Measurements from ENCODE around the gene CTTNBP2NL. TPM values are rescaled to one million over a fixed set of nuclear protein-coding genes. Genes with fewer than 3 reads are reported as not detected.
"Not testable (repeated sequence)": the region's sequence is repeated elsewhere in the genome, so short reads cannot be mapped to it uniquely, and the experiment has no call there.

Gene CTTNBP2NL
- total RNA-seq, 1 donor from 2014 or later = 83.8 TPM

DNA sequence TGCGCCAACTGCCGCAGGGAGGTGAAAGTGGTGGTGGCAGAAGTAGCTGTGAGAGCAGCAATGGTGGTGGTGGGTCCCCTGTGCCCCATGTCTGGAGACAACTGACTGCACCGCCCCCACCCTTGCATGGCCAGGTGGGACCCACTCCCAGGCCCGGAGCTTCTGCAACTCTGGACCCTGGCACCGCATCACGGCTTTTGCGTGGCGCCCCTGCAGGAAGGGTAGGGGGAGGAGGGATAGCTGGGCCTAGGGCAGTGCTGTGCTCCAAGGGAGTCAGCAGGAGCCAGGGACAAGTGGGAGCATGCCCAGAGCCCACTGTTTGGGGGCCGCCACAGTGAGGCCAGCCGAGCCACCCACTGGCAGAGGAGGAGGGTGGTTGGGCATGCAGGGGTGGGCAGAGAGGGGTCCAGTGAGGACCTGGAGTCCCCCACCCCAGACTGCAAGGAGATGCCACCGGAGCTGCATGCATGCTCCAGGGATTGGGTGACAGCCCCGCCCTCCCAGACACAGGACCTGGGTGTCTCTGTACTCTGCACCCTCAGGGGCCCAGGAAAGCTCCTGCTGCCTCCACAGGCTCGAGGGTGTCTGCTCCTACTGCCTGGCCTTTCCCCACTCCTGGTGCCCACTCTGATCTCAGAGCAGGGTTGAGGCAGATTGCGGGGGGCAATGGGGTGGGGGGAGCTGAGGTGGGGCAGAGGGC lies 9.8 kb upstream of the CTTNBP2NL start:
- DNase-seq (ENCODE audit: low read depth) = no peak

- no peak for DNase-seq (ENCODE audit: low read depth)
Observed at GRCh38 chr1:112386731-112387346, 9.2 kb upstream of the CTTNBP2NL start.

DNA sequence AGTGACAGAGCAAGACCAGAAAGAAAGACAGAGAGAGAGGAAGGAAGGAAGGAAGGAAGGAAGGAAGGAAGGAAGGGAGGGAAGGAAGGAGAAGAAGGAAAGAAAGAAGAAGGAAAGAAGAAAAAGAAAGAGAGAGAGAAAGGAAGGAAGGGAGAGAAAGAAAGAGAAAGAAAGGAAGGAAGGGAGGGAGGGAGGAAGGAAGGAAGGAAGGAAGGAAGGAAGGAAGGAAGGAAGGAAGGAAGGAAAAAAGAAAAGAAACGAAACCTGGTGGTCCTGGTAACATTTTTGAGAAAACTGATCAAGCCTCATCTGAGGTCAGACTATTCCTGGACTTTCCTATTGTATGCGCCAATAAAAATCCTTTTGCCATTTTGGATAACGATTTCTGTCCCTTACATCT lies 8.2 kb upstream of the CTTNBP2NL start:
- no peak for DNase-seq (ENCODE audit: low read depth)

GRCh38 chr1:112388436-112388835 lies 7.6 kb upstream of the CTTNBP2NL start:
- DNase-seq (ENCODE audit: low read depth) = peak; percentile 23

- DNase-seq (ENCODE audit: low read depth) = no peak
Observed at GRCh38 chr1:112389689-112390088, 6.3 kb upstream of the CTTNBP2NL start.

DNA sequence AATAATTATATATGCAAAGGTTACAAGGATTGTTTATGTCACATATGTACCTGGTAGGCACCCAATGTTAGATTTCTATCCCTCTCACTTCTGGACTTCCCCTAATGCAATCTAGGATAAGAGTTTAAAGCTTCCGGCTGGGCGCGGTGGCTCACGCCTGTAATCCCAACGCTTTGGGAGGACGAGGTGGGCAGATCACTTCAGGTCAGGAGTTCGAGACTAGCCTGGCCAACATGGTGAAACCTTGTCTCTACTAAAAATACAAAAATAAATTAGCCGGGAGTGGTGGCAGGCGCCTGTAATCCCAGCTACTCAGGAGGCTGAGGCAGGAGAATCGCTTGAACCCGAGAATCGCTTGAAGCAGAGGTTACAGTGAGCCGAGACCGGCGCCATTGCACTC lies 5.7 kb upstream of the CTTNBP2NL start:
- not testable (repeated sequence) for DNase-seq (ENCODE audit: low read depth)

GRCh38 chr1:112390775-112391602 lies 5.0 kb upstream of the CTTNBP2NL start:
- DNase-seq (ENCODE audit: low read depth) = peak; percentile 81

GRCh38 chr1:112391603-112391940 lies 4.4 kb upstream of the CTTNBP2NL start:
- no peak for DNase-seq (ENCODE audit: low read depth)

DNA sequence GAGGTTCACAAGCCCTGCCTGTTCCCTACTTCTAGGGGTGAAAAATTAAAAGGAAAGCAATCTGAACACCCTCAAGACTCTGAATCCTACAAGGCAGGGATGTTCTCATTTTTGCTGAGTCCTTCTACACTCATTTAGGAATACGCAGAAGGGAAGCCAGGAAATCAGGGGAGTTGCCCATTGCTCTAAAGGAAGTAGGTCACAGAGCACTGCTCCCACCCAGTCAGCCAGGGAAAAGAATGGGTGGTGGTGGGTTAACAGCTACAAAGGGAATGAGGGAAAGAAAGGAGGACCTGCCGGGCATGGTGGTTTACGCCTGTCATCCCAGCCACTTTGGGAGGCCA lies 2.4 kb upstream of the CTTNBP2NL start:
- no peak for DNase-seq (ENCODE audit: low read depth)

DNA sequence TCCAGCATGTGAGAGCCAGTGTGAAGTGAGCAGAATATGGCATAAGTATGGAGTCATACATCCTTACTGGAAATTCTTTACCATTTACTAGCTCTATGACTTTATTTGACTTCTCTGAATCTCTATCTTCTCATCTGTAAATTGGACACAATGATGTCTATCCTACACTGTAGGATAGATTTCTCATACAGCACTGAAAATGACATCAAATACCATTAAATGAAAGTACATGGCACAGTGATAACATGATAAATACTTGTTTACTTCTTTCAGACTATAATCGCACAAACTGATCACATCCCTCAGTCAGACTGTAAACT lies 1.3 kb upstream of the CTTNBP2NL start:
- no peak for DNase-seq (ENCODE audit: low read depth)

GRCh38 chr1:112395256-112395820 lies 676 bp upstream of the CTTNBP2NL start:
- DNase-seq (ENCODE audit: low read depth) = peak; percentile 84

GRCh38 chr1:112396653-112397471 lies 848 bp downstream of the CTTNBP2NL start:
- peak; percentile 50 for DNase-seq (ENCODE audit: low read depth)

DNA sequence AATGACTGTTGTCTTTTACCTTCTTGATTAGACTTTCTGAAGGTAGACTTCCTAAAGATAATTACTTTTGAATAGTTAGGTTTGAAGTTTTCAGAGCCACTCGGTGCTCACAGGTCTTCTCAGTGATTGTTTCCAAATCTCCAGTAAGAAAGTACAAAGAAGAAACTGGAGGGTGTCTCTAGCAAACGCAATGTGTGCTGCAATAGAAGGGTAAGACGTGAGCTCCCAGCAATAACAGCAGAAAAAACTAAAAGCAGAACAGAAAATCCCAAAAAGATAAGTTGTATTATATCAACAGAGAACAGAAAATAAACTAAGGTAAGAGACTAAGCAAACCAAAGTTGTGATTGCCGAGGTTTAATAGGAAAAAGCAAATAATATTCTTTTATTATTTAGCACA lies 1.8 kb downstream of the CTTNBP2NL start:
- DNase-seq (ENCODE audit: low read depth) = no peak

DNA sequence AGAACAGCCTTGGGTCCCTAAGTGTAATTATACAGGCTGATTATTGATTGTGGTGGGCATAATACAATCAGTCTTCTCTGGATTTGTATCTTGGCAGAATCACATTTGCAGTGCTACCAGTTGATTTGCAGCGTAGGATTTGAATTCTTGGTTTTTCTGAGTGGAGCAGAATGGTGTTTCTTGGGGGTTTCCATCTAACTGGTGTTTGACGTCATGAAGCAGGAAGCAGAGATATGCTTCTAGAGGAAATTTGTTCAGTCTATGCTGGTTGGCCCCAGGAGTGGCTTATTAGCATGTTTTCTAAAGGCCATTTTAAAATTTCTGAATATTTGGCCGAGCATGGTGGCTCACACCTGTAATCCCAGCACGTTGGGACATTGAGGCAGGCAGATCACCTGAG lies 3.4 kb downstream of the CTTNBP2NL start:
- no peak for DNase-seq (ENCODE audit: low read depth)

DNA sequence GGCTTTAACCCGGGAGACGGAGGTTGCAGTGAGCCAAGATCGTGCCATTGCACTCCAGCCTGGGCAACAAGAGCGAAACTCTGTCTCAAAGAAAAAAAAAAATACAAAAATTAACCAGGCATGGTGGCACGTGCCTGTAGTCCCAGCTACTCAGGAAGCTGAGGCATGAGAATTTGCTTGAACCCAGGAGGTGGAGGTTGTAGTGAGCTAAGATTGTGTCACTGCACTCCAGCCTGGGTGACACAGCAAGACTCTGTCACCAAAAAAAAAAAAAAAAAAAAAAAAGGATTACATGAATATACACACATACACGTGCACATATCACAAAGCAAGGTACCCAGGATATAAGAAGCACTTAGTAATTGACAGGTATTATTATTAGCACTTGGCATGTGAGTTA lies 4.7 kb downstream of the CTTNBP2NL start:
- not testable (repeated sequence) for DNase-seq (ENCODE audit: low read depth)

GRCh38 chr1:112402682-112403643 lies 6.9 kb downstream of the CTTNBP2NL start:
- DNase-seq (ENCODE audit: low read depth) = no peak

GRCh38 chr1:112406771-112407170 lies 10.8 kb downstream of the CTTNBP2NL start:
- DNase-seq (ENCODE audit: low read depth) = no peak

DNA sequence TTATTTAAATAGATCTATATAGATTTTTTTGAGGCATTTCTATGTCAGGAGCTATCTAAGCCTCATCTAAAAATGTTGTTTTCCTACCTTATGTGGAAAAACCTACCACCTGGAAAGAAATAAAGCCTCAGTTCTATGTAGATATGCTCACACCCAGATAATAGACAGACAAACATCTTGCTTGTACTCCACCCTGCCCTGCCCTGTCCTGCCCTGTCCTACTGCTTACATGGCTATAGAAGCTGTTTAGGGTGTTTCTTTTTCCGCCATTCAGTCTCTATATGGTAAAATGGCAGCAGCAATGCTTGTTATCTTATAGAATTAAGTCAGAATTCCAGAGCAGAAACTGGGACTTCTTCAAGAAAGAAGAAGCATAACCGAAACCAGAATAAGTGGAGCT lies 13.4 kb downstream of the CTTNBP2NL start:
- no peak for DNase-seq (ENCODE audit: low read depth)

DNA sequence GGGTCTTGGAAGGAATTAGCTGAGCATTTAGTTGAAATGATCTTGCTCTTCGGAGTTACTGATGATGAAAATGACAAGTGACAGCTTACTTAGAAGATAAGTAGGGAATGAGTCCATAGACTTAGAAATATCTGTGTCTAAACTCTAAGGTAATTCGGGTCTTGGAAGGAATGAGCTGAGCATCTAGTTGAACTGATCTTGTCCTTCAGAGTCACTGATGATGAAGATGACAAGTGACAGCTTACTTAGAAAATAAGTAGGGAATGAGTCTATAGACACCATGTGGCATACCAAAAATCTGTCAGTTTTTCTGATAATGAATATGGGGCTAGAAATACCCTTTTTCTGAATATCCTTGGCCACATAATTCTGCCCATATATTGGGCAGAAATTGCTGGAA lies 14.7 kb downstream of the CTTNBP2NL start:
- DNase-seq (ENCODE audit: low read depth) = no peak

GRCh38 chr1:112417271-112417670 lies 21.3 kb downstream of the CTTNBP2NL start:
- no peak for DNase-seq (ENCODE audit: low read depth)

Measured in renal cortical epithelial cell (primary cell).